ENCODE measurements around the gene NPPB.

GRCh38 chr1:11888877-11889208 lies 30.1 kb upstream of the NPPB start:
- no peak for TF ChIP-seq CTCF (IDR thresholded peaks at IDR 0.05)
- TF ChIP-seq REST (IDR thresholded peaks at IDR 0.05) = no peak
- no peak for TF ChIP-seq HES2 (IDR thresholded peaks at IDR 0.05)

Measured in A549 (cell line).